ENCODE results near the gene RIOK1.
A peak's percentile ranks its signal among the peaks of the same experiment; 100 is the strongest.

Gene RIOK1

DNA sequence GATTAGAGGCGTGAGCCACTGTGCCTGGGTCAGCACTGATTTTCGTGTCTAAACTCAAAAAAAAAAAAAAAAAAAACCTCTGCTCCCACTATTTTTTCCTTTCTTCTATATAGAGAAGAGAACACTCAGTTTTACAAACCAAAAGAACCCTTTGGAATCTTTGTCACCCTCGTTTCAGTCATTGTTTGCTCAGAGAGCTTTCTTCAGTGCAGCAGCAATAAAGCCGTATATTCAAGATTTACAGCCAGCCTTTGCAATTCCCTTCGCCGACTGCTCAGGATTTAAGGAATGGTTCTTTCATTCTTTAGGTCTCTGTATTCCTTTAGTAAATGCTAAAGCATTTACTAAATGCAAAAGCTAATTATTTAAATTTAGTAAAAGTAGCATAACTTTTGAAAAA is 20.1 kb downstream of the RIOK1 start:
- DNase-seq (ENCODE audit: low read depth) = no peak

DNA sequence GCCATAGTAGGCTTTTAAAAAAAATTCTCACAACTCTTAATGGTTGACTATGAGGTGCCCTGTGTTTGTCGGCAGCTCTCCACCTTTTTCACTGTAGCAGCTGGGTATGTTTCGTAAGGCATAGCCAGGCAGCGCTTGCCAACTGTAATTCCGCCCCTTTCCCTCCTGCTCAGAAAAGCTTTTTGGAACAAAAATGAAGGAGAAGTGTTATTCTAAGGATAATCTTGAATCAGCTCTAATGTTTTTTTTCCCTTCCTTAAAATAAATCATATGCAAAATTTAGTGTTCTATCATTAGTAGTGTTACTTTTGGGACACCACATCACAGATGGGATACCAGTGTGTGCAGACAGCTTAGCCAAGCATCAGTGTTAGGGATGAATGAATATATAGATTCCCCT is 21.2 kb downstream of the RIOK1 start:
- DNase-seq (ENCODE audit: low read depth) = no peak

DNA sequence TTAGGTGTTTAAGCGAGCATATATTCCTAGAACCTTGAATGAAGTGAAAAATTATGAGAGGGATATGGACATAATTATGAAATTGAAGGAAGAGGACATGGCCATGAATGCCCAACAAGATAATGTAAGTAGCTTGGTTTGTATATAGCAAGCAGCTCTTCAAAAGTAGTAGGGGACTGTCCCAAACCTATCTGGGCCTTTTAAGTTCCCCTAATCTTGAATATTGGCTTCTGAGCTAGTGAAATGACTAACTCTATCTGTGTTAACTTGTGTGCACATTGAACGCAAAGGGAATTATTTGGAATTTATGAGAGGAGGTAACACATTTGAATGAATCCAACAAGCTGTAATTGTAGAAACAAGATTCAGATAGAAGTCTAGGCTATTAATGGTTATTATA is 21.7 kb downstream of the RIOK1 start:
- no peak for DNase-seq (ENCODE audit: low read depth)

DNA sequence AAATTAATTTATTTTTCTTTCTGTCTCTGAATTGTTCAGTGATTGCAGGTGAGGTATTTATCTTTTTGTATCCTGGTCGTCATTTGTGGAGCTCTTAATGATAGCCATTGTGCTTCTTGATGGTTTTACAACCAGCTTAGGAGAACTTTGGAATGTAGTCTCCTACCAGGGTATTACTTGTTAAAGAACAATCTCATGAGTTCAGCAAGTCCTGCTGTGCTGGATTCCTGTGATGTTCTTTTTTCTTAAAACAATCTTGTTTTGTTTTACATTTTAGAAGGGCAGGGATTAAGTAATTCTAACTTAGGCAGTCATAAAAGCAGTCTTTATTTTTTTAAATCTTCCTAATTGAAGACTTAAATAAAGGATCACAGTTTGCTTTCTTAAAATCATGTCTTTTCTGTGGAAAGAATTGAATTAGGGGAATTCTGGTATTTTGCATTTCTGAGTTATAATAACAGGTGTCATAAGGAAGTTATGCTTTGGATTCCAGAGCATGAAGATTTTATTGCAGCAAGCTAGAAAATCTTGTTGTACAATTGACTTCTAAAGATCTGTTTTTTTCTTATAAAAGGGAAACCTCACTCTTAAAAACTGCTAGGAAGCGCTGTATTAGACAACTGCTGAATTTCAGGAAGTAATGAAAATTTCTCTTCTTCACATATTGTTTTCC is 23.7 kb downstream of the RIOK1 start:
- DNase-seq (ENCODE audit: low read depth) = peak; percentile 6

DNA sequence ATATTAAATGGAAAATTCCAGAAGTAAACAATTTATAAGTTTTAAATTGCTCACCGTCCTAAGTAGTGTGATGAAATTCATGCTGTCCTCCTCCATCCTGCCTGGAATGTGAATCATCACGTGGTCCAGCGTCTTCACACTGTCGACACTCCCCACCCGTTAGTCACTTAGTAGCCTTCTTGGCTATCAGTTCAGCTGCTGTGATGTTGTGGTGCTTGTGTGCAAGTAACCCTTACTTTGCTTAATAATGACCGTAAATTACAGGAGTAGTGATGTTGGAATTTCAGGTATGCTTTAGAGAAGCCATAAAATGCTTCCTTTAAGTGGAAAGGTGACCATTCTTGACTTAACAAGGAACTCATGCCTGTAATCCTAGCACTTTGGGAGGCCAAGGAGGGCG is 25.2 kb downstream of the RIOK1 start:
- peak; percentile 96 for DNase-seq (ENCODE audit: low read depth)

DNA sequence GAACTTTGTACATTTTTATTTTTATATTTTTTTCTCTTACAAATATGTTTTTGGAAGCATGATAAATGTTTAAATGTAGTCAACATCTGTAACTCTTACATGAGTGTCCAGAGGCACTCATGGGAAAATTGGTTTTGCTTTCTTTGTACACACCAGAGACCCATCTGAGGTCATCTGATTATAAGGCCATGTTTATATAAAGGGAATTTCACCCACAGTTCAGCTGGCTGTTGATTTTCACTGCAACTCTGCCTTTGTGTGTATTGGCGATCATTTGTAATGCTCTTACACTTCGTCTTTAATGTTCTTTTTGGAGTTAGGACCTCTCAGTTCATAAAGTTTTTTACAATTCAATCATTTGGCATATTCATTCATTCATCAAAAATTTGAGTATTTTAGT is 28.1 kb downstream of the RIOK1 start:
- peak; percentile 15 for DNase-seq (ENCODE audit: low read depth)

DNA sequence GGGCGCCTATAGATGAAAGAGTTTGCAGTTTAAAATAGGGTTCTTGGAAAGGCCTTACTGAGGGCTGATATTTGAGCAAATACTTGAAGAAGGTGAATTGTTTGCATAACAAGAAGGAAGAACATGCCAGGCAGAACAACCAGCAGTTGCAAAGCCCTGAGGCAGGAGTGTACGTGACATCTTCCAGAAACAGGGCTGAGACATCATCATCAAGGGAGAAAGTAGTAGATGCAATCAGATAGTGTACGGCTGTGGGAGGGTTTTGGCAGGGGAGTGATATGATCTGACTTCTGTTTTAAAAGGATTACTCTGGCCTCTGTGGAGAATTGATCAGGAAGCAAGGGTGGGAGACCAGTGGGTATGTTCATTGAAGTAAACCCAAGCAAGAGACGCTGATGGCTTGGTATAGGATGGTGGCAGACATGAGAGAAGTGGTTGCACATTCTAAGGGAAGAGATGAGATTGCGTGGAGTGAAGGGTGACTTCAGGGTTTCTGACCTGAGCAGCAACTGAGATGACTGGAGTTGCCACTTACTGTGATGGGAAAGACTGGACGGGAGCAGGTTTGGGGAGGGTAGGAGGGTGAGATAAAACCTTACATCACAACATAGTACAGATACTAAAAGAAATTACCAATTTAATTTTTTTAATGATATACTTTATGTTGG is 28.8 kb downstream of the RIOK1 start:
- DNase-seq (ENCODE audit: low read depth) = no peak

DNA sequence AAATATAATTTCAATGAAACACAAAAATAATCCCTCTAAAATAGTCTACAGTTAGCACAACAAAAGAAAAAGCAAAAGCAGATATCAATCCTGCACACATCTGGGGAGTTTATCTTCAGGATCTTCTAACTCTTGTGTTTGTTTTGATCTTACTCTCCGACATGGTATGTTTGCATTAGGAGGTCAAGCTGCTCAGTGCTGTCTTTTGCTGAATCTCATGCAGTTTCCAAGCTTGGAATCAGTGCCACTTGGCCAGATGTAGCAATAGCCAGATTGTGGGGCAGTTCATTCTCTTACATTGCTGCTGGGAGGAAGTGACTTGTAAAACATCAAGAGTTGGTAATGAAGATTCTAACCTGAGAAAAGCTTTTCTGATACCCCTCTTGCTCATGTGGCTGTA is 29.5 kb downstream of the RIOK1 start:
- DNase-seq (ENCODE audit: low read depth) = peak; percentile 61

DNA sequence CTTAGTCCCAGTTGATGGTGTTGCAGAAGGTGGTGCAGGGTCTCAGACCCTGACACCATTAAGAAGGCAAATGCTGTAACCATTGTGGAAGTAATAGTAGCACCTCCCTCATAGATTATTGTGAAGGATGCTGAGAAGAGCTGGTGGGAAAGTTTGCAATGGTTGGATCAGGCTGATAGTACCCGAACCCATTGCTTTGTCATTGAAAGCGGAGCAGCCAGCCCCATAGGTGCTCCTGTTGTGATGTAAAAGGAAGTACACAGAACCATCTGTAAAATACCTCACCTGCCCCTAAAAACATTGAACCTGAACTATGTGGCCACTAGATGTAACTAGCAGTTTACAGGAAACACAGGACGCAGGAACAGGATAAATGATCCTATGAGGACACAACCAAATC is 31.5 kb downstream of the RIOK1 start:
- DNase-seq (ENCODE audit: low read depth) = no peak

DNA sequence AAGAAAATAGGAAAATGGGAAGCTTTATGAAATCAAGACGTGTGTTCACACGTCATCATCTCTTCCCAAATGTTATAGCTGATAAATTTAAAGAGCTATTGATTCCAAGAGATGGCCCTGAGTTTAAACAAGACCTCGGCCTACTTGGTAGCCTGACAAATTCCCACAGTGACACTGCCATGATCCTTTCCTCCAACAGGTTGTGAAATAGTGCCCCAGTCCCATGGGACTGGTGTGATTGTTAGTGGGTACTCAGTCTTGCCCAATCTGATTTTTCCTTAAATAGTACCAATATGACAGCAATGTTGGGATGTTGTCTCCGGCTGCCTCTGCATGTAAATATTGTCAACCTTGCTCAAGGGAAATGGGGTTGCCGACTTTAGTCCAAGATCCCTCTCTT is 34.5 kb downstream of the RIOK1 start:
- no peak for DNase-seq (ENCODE audit: low read depth)

DNA sequence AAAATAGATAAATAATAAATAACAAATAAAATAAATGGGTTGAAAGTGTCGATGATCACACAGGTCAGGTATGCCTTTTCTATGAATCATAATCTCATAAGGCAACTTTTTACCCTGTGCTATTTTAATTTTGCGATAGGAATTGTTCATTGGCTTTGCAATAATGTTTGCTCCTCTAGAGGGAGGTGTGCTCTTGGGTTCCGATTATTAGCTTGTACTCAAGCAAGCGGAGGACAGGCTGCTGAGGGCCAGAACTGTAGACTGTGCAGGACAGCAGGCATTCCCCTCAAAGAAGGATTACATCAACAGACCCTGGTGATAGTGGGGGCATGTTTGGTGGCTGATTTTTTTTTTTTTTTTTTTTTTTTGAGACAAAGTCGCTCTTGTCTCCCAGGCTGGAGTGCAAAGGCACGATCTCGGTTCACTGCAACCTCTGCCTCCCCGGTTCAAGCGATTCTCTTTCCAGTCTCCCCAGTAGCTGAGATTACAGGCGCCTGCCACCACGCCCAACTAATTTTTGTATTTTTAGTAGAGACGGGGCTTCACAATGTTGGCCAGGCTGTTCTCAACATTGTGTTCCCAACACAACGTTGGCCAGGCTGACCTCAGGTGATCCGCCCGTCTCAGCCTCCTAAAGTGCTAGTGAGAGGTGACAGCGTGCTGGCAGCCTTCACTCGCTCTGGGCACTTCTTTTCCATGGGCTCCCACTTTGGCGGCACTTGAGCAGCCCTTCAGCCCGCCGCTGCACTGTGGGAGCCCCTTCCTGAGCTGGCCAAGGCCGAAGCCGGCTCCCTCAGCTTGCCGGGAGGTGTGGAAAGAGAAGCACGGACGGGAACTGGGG is 35.6 kb downstream of the RIOK1 start:
- DNase-seq (ENCODE audit: low read depth) = peak; percentile 31

DNA sequence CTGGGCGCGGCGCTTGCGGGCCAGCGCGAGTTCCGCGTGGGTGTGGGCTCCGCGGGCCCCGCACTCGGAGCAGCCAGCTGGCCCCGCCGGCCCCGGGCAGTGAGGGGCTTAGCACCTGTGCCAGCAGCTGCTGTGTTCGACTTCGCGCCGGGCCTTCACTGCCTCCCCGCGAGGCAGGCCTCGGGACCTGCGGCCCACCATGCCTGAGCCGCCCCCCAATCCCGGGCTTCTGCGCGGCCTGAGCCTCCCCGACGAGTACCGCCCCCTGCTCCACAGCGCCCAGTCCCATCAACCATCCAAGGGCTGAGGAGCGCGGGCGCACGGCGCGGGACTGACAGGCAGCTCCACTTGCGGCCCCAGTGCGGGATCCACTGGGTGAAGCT is 36.2 kb downstream of the RIOK1 start:
- no peak for DNase-seq (ENCODE audit: low read depth)

DNA sequence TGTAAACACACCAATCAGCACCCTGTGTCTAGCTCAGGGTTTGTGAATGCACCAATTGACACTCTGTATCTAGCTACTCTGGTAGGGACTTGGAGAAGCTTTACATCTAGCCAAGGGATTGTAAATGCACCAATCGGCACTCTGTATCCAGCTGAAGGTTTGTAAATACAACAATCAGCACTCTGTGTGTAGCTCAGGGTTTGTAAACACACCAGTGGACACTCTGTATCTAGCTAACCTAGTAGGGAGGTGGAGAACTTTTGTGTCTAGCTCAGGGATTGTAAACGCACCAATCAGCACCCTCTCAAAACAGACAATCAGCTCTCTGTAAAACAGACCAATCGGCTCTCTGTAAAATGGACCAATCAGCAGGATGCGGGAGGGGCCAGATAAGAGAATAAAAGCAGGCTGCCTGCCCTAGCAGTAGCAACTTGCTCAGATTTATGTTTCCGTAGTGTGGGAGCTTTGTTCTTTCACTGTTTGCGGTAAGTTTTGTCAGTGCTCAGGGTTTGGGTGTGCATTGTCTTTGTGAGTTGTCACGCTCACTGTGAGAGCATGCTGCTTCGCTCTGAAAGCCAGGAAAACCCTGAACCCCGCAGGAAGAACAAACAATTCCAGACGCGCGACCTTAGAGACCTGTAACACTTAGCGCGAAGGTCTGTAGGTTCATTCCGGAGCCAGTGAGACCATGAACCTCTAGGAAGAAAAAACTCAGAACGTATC is 37.0 kb downstream of the RIOK1 start:
- no peak for DNase-seq (ENCODE audit: low read depth)

DNA sequence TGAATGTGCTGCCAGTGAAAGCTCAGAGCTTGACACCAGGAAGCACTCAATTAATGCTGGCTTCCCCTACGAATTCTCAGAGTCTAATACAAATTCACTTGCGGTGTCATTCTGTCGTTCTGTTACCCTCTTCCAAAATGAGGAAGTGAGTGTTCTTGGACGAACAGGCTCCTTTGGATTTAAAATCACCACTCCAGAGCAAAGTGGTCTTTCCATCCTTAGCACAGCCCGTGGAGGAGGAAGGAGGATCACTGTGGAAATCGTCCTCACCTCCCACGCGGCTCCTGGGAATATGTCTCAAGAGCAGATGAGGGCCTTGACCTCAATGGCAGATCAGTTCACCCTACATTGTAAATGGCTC is 41.7 kb downstream of the RIOK1 start:
- no peak for DNase-seq (ENCODE audit: low read depth)

DNA sequence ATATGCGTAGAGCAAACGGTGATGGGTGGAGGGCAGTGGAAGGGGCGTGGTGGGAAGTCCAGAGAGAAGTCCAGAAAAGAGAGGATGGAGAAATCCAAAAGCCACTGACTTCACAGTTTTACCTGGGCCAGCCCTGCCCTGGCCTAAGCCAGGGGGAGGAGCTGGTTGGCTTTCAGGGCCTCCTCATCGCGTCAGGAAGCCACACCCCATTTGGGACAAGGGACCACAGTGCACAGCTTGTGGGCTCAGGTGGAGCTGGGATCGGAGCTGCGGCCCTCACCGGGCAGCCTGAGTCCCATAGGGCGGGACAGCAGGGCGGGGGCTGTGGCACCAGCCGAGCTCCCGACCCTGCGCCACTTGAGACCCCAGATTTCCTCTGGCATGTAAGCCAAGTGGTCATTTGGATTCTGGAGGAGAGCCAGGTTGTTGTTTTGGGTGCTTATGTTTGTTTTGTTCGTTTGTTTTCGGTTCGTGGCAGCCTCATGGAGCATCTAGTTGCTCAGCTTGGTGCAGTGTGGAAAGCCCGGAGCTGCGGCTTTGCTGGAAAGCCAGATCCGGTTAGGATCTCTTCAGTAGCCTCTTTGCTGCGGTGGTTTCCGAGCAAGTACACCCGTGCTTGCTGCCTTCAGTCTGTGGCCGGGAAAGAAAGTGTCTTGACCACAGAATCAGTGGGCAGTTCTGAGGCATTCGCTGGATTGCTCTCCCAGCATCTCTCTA is 42.2 kb downstream of the RIOK1 start:
- DNase-seq (ENCODE audit: low read depth) = peak; percentile 33

DNA sequence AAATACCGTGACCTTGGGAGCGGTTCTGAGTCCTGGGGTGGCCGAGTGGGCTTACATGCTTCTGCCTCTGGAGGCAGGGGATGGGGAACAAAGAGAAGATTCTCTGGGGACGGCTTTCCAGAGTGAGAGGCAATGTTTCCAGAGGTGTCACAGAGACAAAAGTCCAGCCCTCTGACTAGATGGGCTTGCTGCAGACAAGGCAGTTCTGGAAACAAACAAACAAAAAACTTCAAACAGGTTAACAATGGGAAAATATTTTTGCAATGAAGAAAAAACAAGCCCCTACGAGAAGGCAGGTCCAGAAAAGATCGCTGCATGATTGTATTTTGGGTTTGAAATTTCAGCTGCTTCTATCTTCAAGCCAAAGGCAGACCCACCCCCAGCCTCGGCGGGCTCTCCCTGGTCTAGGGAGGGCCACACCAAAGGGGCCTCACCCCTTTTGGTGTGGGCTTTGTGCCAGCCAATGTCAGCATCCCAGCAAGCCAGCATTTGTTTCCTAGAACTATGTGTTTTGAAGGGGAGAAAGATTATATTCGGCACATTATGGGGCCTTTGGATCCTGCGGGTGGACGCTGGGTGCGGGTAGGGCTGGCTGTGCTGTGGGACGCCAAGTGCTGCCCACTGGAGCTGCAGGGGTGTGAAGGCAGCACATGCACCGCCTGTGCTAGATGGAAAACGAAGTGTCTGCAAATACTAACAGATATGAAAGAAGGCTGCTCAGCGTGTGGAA is 42.9 kb downstream of the RIOK1 start:
- DNase-seq (ENCODE audit: low read depth) = no peak

DNA sequence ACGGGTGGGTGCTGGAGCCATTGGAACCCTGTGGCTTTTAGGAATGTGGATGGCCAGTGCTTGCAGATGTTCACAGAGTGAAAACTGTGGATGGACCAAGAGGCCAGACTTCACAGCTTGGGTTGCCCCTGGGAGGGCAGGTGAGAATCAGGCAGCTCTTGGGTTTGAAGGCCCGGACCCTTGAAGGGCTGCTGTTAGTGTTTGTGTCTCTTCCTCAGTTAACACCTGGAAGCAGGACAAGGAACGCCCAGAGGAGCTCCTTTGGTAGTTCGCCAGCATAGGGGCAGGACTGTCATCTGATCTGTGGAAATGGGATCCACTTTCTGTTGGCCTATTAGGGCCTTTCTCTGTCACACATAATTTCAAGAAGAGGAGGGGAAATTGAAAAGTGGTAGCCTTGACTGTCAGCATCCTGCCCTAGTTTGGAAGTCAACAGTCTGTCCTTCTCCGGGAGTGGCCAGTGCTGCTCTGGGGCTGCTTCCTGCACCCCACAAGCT is 43.6 kb downstream of the RIOK1 start:
- no peak for DNase-seq (ENCODE audit: low read depth)

DNA sequence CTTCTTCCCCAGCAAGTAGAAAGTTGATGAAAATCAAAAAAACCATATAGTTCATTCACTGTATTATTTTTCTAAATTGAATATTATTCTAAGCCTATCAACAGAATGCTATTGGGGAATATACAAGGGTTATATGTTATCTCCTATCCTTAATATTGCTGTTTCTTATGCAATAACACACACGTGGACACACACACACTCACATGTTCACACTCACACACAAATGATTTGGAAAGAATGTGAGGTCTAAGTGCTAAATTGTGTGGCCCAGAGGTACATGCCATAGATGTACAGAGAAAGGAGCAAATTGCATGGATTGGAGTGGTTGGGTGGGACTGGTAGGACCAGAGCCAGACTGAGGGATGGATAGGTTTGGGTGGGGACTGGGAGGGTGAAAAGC is 45.1 kb downstream of the RIOK1 start:
- DNase-seq (ENCODE audit: low read depth) = no peak

DNA sequence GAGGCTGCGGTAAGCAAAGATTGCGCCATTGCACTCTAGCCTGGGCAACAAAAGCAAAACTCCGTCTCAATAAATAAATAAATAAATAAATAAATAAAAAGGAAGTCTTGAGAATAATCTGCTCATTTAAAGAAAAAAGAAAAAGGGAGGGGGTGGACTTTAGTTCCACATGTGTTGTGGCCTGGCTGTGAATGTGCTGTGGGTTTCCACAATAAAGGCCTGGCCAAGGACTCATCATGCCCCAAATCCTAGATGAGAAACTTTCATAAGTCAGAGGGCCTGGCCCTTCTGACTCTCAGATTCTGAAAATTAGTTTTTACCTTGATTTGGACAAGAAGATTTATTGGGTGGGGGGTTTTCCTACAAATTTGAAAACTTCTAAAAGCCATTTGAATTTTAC is 48.4 kb downstream of the RIOK1 start:
- no peak for DNase-seq (ENCODE audit: low read depth)

DNA sequence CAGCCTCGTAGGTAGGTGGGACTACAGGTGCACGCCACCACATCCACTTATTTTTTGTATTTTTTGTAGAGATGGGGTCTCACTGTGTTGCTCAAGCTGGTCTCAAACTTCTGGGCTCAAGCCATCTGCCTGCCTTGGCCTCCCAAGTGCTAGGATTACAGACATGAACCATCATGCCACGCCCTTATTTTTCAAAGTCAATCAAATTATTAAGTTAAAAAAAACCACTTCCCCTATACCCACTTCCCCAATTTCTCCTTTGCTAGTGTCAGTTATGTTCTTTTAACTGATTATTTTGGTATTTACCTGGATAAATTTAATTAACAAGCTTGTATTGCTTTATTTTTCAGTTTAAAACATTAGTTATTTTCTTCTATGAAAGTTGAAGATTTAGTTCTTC is 49.6 kb downstream of the RIOK1 start:
- no peak for DNase-seq (ENCODE audit: low read depth)

DNA sequence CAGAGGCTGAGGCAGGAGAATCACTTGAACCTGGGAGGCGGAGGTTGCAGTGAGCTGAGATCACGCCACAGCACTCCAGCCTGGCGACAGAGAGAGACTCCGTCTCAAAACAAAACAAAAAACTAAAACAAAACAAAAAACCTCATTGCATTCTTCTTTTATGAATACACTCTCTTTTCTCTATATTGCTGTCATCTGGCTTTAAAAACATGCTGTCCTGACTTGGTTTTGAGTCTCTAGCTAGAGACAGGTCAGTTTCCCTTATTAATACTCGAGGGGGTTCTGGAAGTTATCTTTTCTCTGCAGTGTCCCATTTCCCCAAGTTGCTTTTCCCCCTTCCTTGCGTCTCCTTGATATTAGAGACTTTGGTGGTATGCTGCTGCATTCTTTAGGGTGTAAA is 50.9 kb downstream of the RIOK1 start:
- no peak for DNase-seq (ENCODE audit: low read depth)

Measured in iris pigment epithelial cell (primary cell).